HG02678 (cell line): ENCODE data around the gene SLC4A1AP.

Experiments
- ATAC-seq: cut with Tn5 transposase; IDR thresholded peaks from one replicate; pipeline ENCODE4 v1.9.1; 2021; ENCODE audit warnings: mild to moderate bottlenecking, moderate library complexity; ENCODE audit not compliant: unreplicated experiment

The SLC4A1AP gene

DNA sequence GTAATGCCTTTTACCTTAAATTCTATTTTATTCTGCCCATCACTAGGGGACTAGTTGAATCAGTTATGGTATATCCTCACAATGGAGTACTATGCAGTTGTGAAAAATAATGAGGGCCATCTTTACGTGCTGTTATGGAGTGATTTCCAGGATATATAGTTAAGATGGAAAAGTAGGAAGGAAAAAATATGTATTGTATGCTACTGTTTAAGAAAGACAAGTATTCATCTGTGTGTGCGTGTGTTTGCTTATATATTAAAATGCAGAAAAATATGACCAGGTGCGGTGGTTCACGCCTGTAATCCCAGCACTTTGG, 75.3 kb downstream of the SLC4A1AP start:
- no peak for ATAC-seq

DNA sequence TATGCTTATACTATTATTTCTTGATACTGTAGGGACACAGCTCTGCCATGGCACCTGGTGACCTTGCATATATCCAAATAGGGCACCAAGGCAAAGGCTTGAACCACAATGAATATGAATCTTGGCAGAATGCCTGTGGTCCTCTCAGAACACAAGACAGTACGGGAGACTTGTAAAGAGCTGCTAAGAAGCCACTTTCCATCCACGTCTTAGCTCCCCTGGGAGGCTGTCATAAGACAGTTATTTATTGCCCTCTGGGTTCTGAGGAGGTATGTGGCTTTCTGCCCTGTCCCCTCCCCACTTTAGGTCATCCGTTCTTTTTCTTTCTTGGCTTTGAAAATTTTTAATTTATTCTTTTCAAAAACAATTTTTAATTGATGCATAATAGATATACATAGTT, 78.0 kb downstream of the SLC4A1AP start:
- no peak for ATAC-seq

DNA sequence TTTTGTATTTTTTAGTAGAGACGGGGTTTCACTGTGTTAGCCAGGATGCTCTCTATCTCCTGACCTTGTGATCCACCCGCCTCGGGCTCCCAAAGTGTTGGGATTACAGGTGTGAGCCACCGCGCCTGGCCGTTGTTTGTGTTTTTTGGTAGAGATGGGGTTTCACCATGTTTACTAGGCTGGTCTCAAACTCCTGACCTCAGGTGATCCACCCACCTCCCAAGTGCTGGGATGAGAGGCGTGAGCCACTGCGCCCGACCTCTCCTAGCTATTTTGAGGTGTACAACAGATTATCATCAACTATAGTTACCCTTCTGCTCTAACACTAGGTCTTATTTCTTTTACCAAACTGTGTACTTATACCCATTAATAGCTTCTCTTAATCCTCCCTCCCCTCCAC, 78.9 kb downstream of the SLC4A1AP start:
- no peak for ATAC-seq
